ENCODE measurements around the gene SEMA3F. TPM values are rescaled to one million over a fixed set of nuclear protein-coding genes. Genes with fewer than 3 reads are reported as not detected.

SEMA3F gene
- total RNA-seq, 4 donors from 2014 or later = 13.2 to 44.2 (median 38.2) TPM

GRCh38 chr3:50122071-50122470 is 33.1 kb upstream of the SEMA3F start:
- H3K27ac ChIP-seq = no peak overlapping the region
- H3K4me1 ChIP-seq = peaks cover 25 to 40% of the 10 kb centered on the region in 2 donors
- H3K4me3 ChIP-seq (replicated peaks in 1 of 3) = no peak overlapping the region
- WGBS, 2 donors = 75 to 76% methylated on average over 2 of the region's 2 CpGs
- intact Hi-C loops (cut with DNase I) = loop anchor here (2.0 kb wide), 1 partner anchor 67 kb away; no protein-coding TSS in a partner anchor
- TF ChIP-seq CTCF (IDR thresholded peaks at IDR 0.05) (no peak), POLR2A (IDR thresholded peaks at IDR 0.05) (no peak)
- H3K9me3 ChIP-seq = no peaks in the 10 kb centered on the region
- DNase-seq = no peak
- H3K27me3 ChIP-seq = no peaks in the 10 kb centered on the region
- H3K36me3 ChIP-seq = peaks cover 32 to 33% of the 10 kb centered on the region in 2 donors

- H3K4me1 ChIP-seq = peaks cover 27 to 48% of the 10 kb centered on the region in 2 donors
- WGBS, 2 donors = 82 to 89% methylated on average over 13 of the region's 14 CpGs
Measured at GRCh38 chr3:50122661-50123391, 32.3 kb upstream of the SEMA3F start.

GRCh38 chr3:50123394-50124051 is 31.6 kb upstream of the SEMA3F start:
- no peaks in the 10 kb centered on the region for H3K9me3 ChIP-seq
- peak; percentile 51 to 52 for DNase-seq
- intact Hi-C loops (cut with DNase I) = loop anchor here (2.0 kb wide), 1 partner anchor 65 kb away; no protein-coding TSS in a partner anchor

More at GRCh38 chr3:50122661-50123391, 32.3 kb upstream of the SEMA3F start:
- Histone ChIP-seq H3K27ac (no peak overlapping the region), H3K4me3 (replicated peaks in 1 of 3) (no peak overlapping the region), H3K27me3 (no peaks in the 10 kb centered on the region), H3K36me3 (peaks cover 24 to 25% of the 10 kb centered on the region in 2 donors), H3K9me3 (no peaks in the 10 kb centered on the region)
- intact Hi-C loops (cut with DNase I) = loop anchor here (2.0 kb wide), 1 partner anchor 66 kb away; no protein-coding TSS in a partner anchor
- no peak for DNase-seq
- no peak for TF ChIP-seq POLR2A (IDR thresholded peaks at IDR 0.05)

GRCh38 chr3:50124052-50124799 is 30.9 kb upstream of the SEMA3F start:
- TF ChIP-seq CTCF (IDR thresholded peaks at IDR 0.05) (no peak), POLR2A (IDR thresholded peaks at IDR 0.05) (no peak)
- Histone ChIP-seq H3K9me3 (no peaks in the 10 kb centered on the region), H3K4me3 (replicated peaks in 1 of 3) (no peak overlapping the region), H3K27me3 (no peaks in the 10 kb centered on the region), H3K4me1 (peaks cover 27 to 53% of the 10 kb centered on the region in 2 donors), H3K27ac (peak overlapping the region in 1 of 3 donors; percentile 12), H3K36me3 (peaks cover 10 to 11% of the 10 kb centered on the region in 2 donors)
- 19 to 28% methylated on average over 3 to 13 of the region's 15 CpGs for WGBS, 2 donors
- peak; percentile 48 to 55 for DNase-seq
- intact Hi-C loops (cut with DNase I) = no loop called here

More at GRCh38 chr3:50123394-50124051, 31.6 kb upstream of the SEMA3F start:
- no peak for TF ChIP-seq CTCF (IDR thresholded peaks at IDR 0.05)
- no peak for TF ChIP-seq POLR2A (IDR thresholded peaks at IDR 0.05)
- peaks cover 17 to 18% of the 10 kb centered on the region in 2 donors for H3K36me3 ChIP-seq
- H3K4me3 ChIP-seq (replicated peaks in 1 of 3) = no peak overlapping the region
- H3K27me3 ChIP-seq = no peaks in the 10 kb centered on the region
- peaks cover 27 to 53% of the 10 kb centered on the region in 2 donors for H3K4me1 ChIP-seq
- H3K27ac ChIP-seq = peak overlapping the region in 1 of 3 donors; percentile 12
- WGBS, 2 donors = 57 to 65% methylated on average over 4 of the region's 4 CpGs

- DNase-seq = no peak
- no peak overlapping the region for H3K4me3 ChIP-seq (replicated peaks in 1 of 3)
- peaks cover 27 to 53% of the 10 kb centered on the region in 2 donors for H3K4me1 ChIP-seq
- H3K36me3 ChIP-seq = peaks cover 4 to 9% of the 10 kb centered on the region in 2 donors
- WGBS, 2 donors = 50 to 53% methylated on average over 2 to 11 of the region's 12 CpGs
- TF ChIP-seq CTCF (IDR thresholded peaks at IDR 0.05) (no peak), POLR2A (IDR thresholded peaks at IDR 0.05) (no peak)
- no peaks in the 10 kb centered on the region for H3K9me3 ChIP-seq
- no peaks in the 10 kb centered on the region for H3K27me3 ChIP-seq
- intact Hi-C loops (cut with DNase I) = no loop called here
- H3K27ac ChIP-seq = no peak overlapping the region
Measured at GRCh38 chr3:50124800-50125178, 30.3 kb upstream of the SEMA3F start.

Data from thyroid gland (tissue), 4 donors.